ENCODE measurements around the gene TIAM1. TPM values are rescaled to one million over a fixed set of nuclear protein-coding genes. Genes with fewer than 3 reads are reported as not detected.

The TIAM1 gene, protein sequence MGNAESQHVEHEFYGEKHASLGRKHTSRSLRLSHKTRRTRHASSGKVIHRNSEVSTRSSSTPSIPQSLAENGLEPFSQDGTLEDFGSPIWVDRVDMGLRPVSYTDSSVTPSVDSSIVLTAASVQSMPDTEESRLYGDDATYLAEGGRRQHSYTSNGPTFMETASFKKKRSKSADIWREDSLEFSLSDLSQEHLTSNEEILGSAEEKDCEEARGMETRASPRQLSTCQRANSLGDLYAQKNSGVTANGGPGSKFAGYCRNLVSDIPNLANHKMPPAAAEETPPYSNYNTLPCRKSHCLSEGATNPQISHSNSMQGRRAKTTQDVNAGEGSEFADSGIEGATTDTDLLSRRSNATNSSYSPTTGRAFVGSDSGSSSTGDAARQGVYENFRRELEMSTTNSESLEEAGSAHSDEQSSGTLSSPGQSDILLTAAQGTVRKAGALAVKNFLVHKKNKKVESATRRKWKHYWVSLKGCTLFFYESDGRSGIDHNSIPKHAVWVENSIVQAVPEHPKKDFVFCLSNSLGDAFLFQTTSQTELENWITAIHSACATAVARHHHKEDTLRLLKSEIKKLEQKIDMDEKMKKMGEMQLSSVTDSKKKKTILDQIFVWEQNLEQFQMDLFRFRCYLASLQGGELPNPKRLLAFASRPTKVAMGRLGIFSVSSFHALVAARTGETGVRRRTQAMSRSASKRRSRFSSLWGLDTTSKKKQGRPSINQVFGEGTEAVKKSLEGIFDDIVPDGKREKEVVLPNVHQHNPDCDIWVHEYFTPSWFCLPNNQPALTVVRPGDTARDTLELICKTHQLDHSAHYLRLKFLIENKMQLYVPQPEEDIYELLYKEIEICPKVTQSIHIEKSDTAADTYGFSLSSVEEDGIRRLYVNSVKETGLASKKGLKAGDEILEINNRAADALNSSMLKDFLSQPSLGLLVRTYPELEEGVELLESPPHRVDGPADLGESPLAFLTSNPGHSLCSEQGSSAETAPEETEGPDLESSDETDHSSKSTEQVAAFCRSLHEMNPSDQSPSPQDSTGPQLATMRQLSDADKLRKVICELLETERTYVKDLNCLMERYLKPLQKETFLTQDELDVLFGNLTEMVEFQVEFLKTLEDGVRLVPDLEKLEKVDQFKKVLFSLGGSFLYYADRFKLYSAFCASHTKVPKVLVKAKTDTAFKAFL (N-terminal part only)
- polyA plus RNA-seq = 10 to 100 TPM in 1 of 3 donors, 1 to 10 TPM in 2; 5.6 to 24.7 (median 9.1) TPM

DNA sequence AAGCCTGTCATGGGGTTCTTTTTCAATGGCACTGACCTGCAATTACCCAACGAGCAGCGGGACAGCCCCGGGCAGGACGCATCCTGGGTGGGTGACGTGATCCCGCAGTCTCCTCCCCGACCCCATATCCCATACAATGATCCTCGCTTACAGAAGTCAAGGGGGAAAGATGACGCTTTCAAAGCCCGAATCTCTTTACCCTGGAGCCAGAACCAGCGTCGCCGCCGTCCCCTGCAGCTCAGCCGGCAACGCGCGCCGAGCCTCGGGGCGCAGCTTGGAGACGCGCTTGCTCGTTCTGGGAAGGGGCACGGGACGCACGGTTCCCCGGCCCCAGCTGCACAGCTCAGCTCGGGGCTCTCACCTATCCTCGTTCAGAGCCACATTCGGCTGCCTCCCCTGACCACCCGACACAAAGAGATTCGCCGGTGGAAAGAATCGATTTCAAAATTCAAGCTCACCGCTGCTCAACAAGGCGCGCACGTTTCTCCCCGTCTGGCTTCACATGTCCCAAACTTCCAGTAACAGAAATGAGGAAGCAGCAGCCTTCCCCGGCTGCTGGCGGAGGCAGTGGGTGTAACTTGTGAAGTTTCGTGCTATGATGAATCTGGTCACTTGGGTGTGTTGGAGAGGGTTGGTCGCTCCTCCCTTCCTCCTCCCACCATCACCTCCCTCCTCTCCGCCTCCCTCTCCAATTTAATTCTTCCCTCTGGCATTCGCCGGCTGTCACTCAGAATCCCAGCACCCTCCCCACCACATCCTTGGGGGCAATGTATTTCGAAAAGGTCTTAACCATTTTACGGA, at the start of gene TIAM1:
TSS of gene TIAM1 (minus strand) at position 582 of the 801 bp plus-strand sequence. CDS start 77,289 bp downstream, outside the sequence.
- H3K27me3 Mint-ChIP-seq (ENCODE audit: low read depth in 3 of 3) = peaks cover 10 to 15% (median 12%) of the 10 kb centered on the region in 3 donors
- peaks cover 0 to under 1% (median 0%) of the 10 kb centered on the region in 3 donors for H3K36me3 Mint-ChIP-seq
- peak in 1 of 3 donors; percentile 15 for DNase-seq
- peaks cover 11 to 47% of the 10 kb centered on the region in 2 donors for H3K4me1 Mint-ChIP-seq
- peaks cover 0 to 3% (median 0%) of the 10 kb centered on the region in 6 donors for H3K9me3 Mint-ChIP-seq
- peak within 1 kb of the TSS in 3 of 6 donors; percentile 54 to 87 (median 72) for H3K27ac Mint-ChIP-seq
- peak within 1 kb of the TSS; percentile 76 to 93 (median 90) for H3K4me3 Mint-ChIP-seq

DNA sequence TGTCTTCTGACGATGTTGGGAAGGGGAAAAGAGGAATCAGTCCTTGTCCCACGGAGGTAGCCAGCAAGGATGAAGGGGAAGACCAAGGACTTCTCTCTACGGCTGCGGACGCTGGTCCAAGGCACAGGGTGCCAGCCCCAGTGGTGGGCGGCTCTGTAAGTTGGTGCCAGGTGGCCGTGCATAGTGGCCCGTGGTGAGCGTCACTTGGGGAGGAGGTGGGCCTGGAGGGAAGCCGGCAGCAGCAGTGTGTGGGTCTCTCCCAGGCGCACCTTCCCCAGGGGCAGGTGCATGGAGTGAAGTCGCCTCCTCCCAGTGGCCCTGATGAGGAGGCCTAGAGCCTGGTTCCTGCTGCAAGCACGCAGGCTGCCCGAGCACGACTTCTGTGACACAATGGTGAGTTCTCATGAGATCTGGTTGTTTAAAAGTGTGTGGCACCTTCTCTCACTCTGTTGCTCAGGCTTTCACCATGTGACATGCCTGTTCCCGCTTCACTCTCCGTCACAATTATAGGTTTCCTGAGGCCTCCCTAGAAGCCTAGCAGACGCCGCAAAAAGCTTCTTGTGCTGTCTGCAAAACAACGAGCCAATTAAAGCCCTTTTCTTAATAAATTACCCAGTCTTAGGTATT, 43.6 kb upstream of the TIAM1 start:
- H3K9me3 Mint-ChIP-seq = peaks cover 0 to 2% (median 0%) of the 10 kb centered on the region in 6 donors
- no peaks in the 10 kb centered on the region for H3K4me1 Mint-ChIP-seq
- H3K36me3 Mint-ChIP-seq = no peaks in the 10 kb centered on the region
- no peak overlapping the region for H3K4me3 Mint-ChIP-seq
- no peak for DNase-seq
- H3K27ac Mint-ChIP-seq = no peak overlapping the region
- peaks cover 0 to 2% (median 0%) of the 10 kb centered on the region in 3 donors for H3K27me3 Mint-ChIP-seq (ENCODE audit: low read depth in 3 of 3)

DNA sequence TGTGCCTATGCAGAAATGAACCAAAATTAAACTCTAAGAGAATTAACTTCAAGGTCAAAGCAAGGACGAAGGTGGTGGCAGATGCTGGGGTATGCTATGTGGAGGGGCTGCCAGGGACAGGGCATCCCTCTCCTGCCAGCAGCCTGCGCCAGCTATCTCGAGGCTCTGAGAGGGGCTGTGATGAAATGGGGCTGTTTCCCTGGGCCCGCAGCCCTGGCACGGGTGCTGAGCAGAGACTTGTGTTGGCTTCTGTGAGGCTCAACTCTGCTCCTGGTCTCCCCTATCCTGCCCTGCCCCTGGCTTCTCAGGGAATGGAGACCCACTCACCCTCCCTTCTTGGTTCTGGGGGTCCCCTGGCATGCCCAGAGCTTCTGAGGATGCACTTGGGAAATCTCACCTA, 41.9 kb upstream of the TIAM1 start:
- DNase-seq = no peak
- Mint-ChIP-seq H3K27ac (no peak overlapping the region), H3K9me3 (peaks cover 0 to 2% (median 0%) of the 10 kb centered on the region in 6 donors), H3K36me3 (no peaks in the 10 kb centered on the region), H3K4me1 (peaks cover 6 to 11% of the 10 kb centered on the region in 2 donors), H3K27me3 (ENCODE audit: low read depth in 3 of 3) (peaks cover 0 to 2% (median 0%) of the 10 kb centered on the region in 3 donors), H3K4me3 (no peak overlapping the region)

GRCh38 chr21:31383770-31384169, 39.7 kb upstream of the TIAM1 start:
- Mint-ChIP-seq H3K4me1 (peaks cover 6 to 11% of the 10 kb centered on the region in 2 donors), H3K36me3 (no peaks in the 10 kb centered on the region), H3K9me3 (peaks cover 0 to 2% (median 0%) of the 10 kb centered on the region in 6 donors), H3K27ac (no peak overlapping the region), H3K27me3 (ENCODE audit: low read depth in 3 of 3) (peaks cover 0 to 2% (median 2%) of the 10 kb centered on the region in 3 donors), H3K4me3 (no peak overlapping the region)
- no peak for DNase-seq

GRCh38 chr21:31382060-31382459, 38.0 kb upstream of the TIAM1 start:
- Mint-ChIP-seq H3K27ac (peak overlapping the region in 3 of 6 donors; percentile 3 to 68 (median 49)), H3K27me3 (ENCODE audit: low read depth in 3 of 3) (peaks cover 1 to 2% (median 2%) of the 10 kb centered on the region in 3 donors), H3K9me3 (peaks cover 0 to 2% (median 0%) of the 10 kb centered on the region in 6 donors), H3K36me3 (no peaks in the 10 kb centered on the region), H3K4me3 (peak overlapping the region in 4 of 5 donors; percentile 2 to 13 (median 4)), H3K4me1 (peaks cover 6 to 11% of the 10 kb centered on the region in 2 donors)
- DNase-seq = no peak

DNA sequence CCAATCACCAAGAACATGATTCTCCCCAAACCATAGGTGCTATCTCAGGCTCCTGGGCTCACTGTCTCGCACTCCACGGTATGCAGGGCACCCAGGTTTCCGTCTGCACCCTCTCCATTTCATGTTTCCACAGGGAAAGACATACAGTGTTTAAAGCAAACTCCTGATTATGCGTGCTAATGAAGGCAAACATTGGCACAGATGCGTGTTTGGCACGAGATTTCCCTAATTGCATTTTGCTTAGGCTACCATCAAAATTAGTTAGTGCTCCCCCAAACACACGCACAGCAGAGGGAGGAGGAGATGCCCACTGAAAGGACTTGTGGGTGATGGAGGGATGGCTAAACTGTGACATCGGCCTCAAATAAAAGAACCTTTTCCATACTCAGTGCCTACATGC, 32.2 kb upstream of the TIAM1 start:
- Mint-ChIP-seq H3K9me3 (no peaks in the 10 kb centered on the region), H3K27ac (no peak overlapping the region), H3K36me3 (no peaks in the 10 kb centered on the region), H3K4me3 (no peak overlapping the region), H3K27me3 (ENCODE audit: low read depth in 3 of 3) (peaks cover 2 to 3% (median 3%) of the 10 kb centered on the region in 3 donors), H3K4me1 (peaks cover 0 to 5% of the 10 kb centered on the region in 2 donors)
- DNase-seq = no peak

GRCh38 chr21:31374395-31374794, 30.3 kb upstream of the TIAM1 start:
- Mint-ChIP-seq H3K27ac (no peak overlapping the region), H3K4me1 (peaks cover 0 to 5% of the 10 kb centered on the region in 2 donors), H3K27me3 (ENCODE audit: low read depth in 3 of 3) (peaks cover 2 to 3% (median 3%) of the 10 kb centered on the region in 3 donors), H3K9me3 (no peaks in the 10 kb centered on the region), H3K36me3 (no peaks in the 10 kb centered on the region), H3K4me3 (no peak overlapping the region)
- DNase-seq = no peak

- H3K27me3 Mint-ChIP-seq (ENCODE audit: low read depth in 3 of 3) = peaks cover 0 to 3% (median 2%) of the 10 kb centered on the region in 3 donors
- no peaks in the 10 kb centered on the region for H3K9me3 Mint-ChIP-seq
- H3K36me3 Mint-ChIP-seq = peaks cover 0 to 5% (median 0%) of the 10 kb centered on the region in 3 donors
- no peak for DNase-seq
- peaks cover 0 to 5% of the 10 kb centered on the region in 2 donors for H3K4me1 Mint-ChIP-seq
- no peak overlapping the region for H3K4me3 Mint-ChIP-seq
- no peak overlapping the region for H3K27ac Mint-ChIP-seq
Measured at GRCh38 chr21:31372471-31372765, 28.4 kb upstream of the TIAM1 start.

- H3K27ac Mint-ChIP-seq = no peak overlapping the region
- H3K4me1 Mint-ChIP-seq = peaks cover 0 to 5% of the 10 kb centered on the region in 2 donors
- no peak overlapping the region for H3K4me3 Mint-ChIP-seq
- H3K9me3 Mint-ChIP-seq = no peaks in the 10 kb centered on the region
- H3K36me3 Mint-ChIP-seq = peaks cover 0 to 5% (median 0%) of the 10 kb centered on the region in 3 donors
- peaks cover 0 to 3% (median 2%) of the 10 kb centered on the region in 3 donors for H3K27me3 Mint-ChIP-seq (ENCODE audit: low read depth in 3 of 3)
- DNase-seq = no peak
Measured at GRCh38 chr21:31371715-31372470, 27.8 kb upstream of the TIAM1 start.

GRCh38 chr21:31370893-31371544, 27.0 kb upstream of the TIAM1 start:
- no peak for DNase-seq

DNA sequence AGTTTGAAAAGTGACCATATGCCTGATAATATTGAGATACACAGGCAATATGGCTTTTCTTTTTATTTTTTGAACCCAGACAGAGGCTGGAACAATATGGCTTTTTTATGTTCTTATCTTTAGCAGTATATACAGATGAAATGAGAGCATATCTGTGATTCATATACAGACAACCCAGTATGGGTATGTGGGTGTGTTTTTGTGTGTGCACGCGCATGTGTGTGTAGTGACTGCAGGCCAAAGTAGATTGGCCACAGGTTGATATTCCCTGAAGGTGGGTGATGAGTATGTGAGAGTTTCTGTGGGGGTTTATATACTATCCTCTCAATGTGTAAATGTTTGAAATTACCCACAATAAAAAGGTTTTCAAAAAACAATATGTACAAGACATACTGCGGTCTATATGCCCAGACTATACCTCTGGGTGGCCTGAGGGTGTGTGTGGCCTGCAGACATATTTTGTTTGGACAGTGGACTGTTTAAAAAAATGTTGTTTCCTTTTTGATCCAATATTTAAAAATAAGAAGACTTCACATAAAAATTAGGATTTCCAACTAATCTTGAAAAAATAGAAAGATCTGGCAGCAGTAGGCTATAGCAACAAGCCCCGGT, 26.3 kb upstream of the TIAM1 start:
- no peak overlapping the region for H3K4me3 Mint-ChIP-seq
- H3K27me3 Mint-ChIP-seq (ENCODE audit: low read depth in 3 of 3) = peaks cover 0 to 3% (median 2%) of the 10 kb centered on the region in 3 donors
- H3K4me1 Mint-ChIP-seq = peaks cover 0 to 5% of the 10 kb centered on the region in 2 donors
- no peaks in the 10 kb centered on the region for H3K9me3 Mint-ChIP-seq
- H3K27ac Mint-ChIP-seq = no peak overlapping the region
- DNase-seq = no peak
- H3K36me3 Mint-ChIP-seq = peaks cover 0 to 5% (median 0%) of the 10 kb centered on the region in 3 donors

More at GRCh38 chr21:31370893-31371544, 27.0 kb upstream of the TIAM1 start:
- H3K4me1 Mint-ChIP-seq = peaks cover 0 to 5% of the 10 kb centered on the region in 2 donors
- peaks cover 0 to 5% (median 0%) of the 10 kb centered on the region in 3 donors for H3K36me3 Mint-ChIP-seq
- no peak overlapping the region for H3K27ac Mint-ChIP-seq
- no peaks in the 10 kb centered on the region for H3K9me3 Mint-ChIP-seq
- H3K27me3 Mint-ChIP-seq (ENCODE audit: low read depth in 3 of 3) = peaks cover 0 to 3% (median 2%) of the 10 kb centered on the region in 3 donors
- H3K4me3 Mint-ChIP-seq = no peak overlapping the region
